NCI-H2227 (cell line): Measurements from ENCODE around the gene SCRT2.
"Not testable (repeated sequence)": the region's sequence is repeated elsewhere in the genome, so short reads cannot be mapped to it uniquely, and the experiment has no call there.

Experiments
- DNase-seq: peaks from one replicate; lab custom pipeline; 2025; ENCODE audit not compliant: unreplicated experiment; lab: John Stamatoyannopoulos, UW

Gene SCRT2

DNA sequence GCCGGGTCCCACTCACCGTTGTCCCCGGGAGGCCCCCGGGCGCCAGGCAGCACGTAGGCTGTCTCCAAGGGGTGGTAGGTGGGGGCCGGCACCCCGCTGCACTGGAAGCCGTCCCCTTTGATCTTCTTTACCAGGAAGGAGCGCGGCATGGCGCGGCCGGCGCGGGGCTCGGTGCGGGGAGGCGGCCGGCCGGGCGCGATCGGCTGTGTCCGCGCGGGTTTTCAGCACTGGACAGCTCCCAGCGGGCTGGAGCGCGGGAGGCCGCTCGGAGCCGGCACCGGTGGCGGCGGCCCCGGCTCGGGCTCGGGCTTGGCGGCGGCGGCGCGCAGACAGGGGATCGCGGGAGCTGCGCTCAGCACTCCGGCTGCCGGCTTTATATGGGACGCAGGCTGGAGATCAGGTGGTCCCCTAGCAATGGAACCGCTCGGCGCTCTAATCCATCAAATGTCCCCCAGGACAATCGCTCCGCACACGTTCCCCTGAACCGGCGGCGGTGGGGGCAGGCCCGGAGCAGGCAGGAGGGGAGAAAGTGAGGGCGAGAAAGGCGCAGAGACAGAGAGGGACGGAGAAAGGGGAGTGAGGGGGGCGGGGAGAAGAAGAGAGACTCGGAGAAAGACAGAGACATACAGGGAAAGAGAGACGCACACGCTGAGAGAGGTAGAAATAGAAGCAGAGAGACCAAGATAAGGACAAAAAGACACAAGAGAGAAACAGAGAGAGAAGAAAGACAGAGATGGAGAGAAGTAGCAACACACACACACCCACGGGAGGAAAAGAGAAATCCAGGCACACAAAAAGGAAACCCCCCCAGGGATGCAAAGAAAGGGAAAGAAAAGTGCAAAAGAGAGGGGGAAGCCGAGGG is at the start of gene SCRT2:
TSS of gene SCRT2 (minus strand) at position 350 of the 862 bp plus-strand sequence. CDS start at position 149, 201 bp downstream.
- peak; percentile 67 for DNase-seq

DNA sequence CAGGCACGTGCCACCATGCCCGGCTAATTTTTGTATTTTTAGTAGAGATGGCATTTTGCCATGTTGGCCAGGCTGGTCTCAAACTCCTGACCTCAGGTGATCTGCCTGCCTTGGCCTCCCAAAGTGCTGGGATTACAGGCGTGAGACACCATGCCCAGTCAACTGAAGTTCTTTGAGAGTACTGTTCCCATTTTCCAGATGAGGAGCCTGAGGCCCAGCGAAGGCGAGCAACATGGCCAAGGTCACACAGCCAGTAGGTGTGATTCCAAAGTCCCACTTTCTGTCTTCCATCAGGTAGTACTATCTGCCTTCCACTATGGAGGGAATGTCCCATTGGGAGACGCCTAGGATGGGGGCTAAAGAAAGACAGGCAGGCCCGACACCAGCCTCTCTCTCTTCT is 49.2 kb upstream of the SCRT2 start:
- DNase-seq = not testable (repeated sequence)

DNA sequence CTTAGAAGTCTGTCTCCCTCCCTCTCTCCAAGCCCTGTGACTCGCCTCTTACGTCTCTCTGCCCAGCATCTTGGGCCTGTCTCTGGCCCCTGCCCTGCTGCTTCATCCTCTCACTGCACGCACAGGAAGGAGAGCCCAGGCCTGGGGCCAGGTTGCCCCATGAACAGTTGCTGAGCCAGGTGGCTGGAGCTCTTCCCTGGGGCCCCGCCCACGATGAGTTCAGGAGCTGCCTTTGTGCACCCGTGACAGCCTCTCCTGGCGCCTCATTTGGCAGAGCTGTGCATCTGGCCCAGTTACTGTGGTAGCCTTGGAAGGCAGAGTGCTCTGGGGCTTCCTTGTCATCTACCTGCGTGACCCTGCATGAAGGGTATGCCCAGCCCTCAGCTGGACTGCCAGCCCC is 48.2 kb upstream of the SCRT2 start:
- DNase-seq = peak; percentile 19

DNA sequence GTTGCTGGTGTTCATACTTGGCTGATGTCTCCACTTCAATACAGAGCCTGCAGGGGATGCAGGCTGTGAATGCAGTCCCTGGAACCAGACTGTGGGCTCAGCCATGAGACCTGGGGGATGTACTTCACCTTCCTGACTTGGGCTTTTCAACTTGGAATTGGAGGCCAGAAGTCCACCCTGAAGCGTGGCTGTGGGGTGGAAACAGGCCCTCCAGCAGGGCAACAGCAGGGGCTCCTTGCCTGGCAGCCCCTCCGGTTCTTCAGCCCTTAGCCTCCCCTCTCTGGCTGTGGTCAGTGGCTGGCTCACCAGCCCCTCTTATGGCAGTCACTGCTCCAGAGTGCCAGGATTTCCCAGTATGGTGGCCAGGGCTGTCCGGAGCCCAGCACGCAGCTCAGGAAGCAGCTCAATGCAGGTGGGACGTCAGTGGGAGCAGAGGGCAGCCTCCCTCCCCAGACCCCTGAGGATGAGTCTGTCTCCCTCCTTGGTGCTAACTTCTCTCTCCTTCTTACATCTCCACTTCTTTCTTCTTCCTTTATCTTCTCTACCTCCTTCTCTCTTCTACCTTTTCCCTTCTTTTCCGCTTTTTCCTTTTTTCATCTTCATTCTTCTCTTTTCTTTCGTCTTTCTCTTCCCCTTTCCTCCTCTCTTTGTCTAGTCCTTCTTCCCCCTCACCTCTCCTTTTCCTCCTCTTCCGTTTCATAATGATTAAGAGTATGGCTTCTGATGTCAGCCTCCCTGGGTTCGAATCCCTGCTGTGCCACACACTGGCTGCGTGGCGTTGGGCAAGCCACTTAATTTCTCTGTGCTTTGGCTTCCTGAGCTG is 47.4 kb upstream of the SCRT2 start:
- DNase-seq = no peak

DNA sequence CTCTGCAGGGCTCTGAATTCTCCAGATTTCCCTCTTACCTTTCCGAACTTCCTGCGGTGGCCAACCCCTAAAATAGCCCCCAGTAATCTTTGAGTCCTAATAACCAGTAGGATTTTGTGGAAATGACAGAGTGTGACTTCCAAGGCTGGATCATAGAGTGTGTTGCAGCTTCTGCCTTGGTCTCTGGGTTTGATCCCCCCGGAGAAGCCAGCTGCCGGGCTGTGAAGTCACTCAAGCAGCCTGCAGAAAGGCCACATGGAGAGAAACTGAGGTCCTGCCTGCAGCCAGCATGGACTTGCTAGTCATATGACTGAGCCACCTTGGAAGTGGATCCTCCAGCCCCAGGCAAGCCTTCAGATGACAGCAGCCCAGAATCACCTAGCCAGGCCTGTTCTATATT is 46.3 kb upstream of the SCRT2 start:
- no peak for DNase-seq

DNA sequence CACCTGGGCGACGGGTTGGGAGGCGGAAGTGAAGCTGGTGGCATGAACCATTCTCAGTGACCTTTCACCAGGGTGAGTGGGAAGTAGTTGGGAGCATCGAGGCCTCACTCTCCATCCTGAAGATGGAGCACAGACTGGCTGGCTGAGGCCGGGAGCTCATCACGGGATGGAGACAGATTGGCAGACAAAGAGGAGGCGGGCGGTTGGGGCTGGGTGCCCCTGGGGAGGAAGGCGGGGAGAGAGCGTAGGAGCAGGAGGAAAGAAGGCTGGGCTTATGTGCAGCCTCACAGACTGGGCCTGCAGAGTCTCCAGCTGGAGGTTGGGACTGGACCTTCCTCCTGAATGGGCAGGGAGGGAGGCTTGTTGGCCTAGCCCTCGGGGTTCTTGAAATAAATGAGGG is 44.2 kb upstream of the SCRT2 start:
- peak; percentile 34 for DNase-seq

DNA sequence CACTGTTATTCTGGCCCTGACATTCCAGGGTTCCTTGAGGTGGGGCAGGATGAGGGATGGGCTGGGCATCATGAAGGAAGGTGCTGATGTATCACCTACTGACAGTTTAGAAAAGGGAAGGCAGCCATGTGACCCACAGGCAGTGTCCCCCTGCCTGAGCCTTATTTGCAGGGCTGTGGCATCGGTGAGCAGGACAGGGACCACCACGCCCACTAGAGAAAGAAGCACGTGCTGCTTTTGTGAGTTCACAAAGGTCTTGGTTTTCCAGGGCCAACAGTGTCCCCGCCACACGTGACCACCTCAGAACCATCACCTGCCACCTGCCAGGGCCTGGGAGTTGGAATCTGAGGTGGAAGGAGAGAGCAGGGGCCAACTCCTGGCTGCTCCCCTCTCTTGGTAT is 43.5 kb upstream of the SCRT2 start:
- no peak for DNase-seq

DNA sequence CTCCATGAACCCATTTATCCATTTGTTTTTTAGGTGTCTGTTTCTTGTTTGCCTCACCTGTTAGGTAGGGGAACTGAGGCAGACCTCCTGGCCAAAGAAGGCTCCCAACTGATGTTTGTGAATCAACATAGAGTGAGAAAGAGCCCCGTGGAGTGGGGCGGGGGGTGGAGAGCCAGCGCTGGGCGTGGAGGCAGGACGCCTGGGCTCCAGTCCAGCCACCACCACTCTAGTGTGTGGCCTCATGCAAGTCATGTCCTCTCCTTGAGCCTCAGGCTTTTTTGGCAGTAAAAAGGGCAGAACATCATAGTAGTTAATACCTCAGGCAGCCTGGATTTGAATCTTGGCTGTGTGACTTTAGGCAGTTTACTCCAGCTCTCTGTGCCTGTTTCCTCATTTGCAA is 42.2 kb upstream of the SCRT2 start:
- DNase-seq = no peak

DNA sequence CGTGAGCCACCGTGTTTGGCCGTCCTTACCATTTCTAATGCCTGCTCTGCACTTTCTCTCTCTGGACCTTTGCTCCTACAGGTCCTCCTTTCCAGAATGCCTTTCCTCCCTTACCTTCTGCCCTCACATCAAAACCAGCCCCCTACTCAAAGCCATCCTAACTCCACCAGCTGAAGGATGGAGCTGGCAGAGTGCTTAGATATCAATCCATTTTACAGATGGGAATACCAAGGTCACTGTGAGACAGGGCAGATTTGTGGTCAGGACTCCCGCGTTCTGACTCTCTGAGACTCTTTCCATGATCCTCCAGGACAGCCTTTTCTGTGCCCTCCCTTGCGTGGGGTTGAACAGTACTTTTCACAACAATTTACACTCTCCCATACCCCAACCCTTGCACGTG is 41.7 kb upstream of the SCRT2 start:
- no peak for DNase-seq

DNA sequence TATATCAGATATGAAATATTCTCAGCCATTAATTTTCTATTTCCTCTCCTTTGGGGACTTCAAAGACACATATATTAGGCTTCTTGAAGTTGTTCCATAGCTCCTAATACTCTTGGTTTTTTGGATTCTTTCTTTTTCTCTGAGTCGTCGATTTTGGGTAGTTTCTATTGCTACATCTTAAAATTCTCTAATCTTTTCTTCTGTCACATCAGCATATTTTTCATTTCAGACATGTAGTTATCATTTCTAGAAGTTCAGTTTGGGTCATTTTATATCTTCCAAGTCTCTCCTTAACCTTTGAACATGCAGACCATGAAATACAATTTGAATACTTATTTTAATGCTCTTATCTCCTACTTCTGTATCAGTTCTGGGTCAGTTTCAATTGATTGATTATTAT is 38.9 kb upstream of the SCRT2 start:
- no peak for DNase-seq

DNA sequence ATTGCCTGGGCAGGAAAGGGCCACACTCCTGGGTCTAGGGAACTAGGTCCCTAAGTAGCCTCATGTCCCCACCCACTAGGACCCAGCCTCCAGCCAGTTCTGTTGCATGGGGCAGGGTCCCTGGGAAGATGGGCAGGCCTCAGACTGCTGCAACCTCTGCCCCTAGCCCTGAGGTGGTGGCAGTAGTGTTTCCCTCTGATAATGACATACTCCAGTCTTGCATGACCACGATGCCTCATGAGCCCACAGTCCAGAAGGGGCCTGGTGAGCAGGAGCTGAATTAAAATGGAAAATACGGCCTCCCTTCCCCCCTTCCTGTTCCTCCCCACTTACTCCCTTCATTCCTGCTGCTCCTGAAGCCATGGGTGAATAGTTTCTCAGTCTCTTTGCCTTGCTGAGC is 36.0 kb upstream of the SCRT2 start:
- no peak for DNase-seq

DNA sequence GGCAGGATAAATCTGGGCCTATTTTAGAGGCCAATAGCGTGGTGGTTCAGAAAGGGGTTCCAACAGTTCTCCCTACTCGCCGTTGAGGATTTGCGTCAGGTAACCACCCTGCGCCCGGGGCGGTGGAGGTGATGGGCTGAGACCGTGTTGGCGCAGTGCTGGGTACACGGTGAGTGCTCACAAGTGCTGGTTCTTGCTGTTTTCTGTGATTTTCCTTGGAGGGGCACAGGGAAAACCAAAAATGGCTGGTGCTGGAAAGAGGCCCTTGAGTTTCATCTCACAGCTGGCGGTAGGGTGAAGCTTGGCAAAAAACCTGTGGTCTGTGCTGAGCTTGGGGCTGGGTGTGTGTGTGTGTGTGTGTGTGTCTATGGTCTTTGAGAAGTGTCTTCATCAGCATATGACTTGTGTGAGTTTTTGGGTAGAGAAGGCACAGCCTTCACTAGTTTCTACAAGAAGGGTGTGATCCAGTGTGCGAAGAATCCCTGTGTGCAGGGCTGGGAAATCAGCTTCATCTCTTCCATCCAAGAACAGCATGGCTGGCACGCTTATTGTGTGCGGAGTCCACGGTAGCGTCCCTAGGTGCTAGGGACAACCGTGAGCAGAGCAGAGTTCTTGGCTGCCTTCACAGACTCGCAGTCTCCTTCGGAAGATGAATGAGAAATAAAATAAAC is 35.3 kb upstream of the SCRT2 start:
- no peak for DNase-seq

DNA sequence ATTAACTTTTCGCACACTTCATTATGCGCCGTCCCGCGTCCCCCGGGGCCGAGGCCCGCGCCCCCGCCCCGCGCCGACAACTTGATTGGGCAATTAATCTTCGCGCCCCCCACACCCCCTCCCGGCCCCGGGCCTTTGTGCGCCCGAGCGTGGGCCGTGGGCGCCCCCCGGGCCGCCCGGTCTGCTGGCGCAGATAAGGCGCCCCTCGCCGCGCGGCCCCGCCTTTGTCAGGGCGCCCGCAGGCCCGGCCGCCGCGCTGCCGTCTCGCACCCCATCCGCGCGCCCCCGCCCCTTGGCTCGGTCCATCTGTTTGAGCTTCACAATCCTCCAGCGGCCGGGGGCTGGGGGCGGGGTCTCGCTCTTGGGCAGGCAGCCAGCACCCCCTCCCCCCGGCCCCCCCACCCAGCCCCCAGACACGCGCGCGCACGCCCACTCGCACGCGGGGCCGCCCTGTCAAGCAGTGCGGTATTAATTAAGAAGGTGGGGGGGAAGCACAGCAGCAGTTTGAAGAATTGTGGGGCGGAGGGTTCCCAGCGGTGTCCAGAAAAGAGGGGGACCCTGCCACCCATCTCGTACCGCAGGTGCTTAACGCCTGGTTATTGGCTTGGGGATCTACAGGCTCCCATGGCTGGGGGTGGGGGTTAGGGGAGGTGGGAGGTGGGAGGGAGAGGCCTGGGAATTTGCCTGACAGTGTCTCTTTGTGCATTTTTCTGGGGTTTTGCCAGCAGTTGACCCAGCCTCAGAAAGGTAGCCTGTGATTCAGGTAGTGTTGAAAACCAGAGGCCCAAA is 34.6 kb upstream of the SCRT2 start:
- peak; percentile 51 for DNase-seq

DNA sequence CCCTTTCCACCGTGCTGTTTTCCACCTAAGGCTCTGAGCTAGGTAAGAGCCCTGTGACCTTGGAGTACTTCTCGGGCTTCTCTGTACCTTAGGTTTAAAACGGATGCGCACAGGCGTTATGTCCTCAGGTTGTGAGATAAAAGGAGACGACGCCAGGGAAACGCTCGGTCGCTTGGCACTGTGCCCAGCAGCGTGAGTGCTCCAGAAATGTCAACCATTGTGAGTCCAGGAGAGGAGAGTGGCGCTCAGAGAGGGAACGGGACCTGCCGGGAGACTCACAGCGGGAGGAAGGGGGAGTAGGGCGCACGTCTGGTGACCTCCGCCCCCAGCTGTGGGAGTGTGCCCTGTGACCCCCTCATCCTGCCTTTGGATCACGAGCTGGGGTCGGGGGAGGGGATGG is 33.8 kb upstream of the SCRT2 start:
- peak; percentile 73 for DNase-seq

DNA sequence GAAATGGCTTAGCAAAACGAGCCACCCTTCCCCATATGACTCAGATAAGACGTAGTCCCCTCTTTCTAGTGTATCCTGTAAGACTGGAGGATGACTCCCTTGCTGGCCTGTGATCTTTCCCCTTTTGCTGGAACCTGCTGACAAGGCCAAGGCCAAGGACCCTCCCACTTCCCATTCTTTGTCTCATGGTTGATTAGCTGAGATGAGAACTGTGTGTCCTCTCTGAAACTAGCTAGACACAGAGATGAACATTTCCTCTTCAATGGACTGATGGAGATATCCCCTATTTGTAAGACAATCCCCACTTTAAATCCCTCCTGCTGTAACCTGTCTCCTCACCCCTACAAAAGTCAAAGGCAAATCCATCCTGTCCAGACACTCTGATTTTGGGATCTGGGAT is 33.4 kb upstream of the SCRT2 start:
- no peak for DNase-seq

DNA sequence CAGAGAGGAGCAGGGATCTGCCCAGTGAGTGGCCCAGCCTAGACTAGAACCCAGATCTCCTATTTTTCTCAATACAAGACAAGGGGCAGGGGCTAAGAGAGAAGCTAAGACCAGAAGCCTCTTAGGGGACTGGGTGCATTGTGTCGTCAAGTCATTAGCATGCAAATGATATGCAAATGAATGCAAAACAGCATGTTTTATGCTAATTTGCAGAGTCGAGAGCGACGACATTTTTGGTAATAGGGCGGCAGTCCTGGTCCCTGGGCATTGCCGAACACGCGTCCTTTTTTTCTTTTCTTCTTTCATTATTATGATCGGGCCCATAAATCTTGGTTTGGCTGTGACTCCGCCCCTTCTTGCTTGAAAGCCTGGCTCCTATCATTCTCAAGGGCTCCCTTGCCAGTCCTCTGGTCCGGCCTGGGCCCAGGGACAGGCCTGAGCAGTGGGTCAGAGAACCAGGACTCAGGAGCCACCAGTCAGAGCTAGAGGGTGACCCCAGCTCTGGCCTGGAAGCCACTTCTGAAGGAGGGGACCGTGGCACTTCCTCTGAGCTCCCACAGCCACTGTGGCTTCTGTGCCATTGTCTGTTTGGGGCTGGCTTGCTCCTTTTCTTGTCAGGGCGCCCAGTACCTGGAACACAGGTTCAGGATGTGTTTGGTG is 32.0 kb upstream of the SCRT2 start:
- no peak for DNase-seq

DNA sequence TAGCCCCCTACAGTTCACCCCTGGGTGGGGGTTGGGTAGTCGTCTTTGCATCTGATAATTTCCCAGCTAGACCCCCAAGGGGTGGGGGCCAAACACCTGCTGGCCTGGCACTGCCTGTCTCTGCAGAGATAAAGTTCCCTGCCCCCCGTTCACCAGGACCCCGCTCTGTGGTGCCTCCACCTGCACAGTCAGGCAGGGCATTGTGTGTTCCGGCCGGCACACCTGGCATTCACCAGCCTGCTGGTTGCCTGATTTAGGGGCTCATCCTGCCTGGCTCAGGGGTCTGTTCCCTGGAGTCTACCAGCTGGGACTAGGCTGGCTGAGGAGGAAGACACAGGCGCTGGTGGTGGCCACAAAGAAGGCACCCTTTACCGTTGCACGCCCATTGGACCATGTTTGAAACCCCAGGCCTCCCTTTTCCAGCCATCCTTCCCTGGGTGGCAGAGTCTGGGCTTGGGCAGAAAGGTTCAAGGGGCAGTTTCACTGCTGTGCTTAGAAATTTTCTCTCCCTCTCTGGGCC is 30.8 kb upstream of the SCRT2 start:
- DNase-seq = no peak

DNA sequence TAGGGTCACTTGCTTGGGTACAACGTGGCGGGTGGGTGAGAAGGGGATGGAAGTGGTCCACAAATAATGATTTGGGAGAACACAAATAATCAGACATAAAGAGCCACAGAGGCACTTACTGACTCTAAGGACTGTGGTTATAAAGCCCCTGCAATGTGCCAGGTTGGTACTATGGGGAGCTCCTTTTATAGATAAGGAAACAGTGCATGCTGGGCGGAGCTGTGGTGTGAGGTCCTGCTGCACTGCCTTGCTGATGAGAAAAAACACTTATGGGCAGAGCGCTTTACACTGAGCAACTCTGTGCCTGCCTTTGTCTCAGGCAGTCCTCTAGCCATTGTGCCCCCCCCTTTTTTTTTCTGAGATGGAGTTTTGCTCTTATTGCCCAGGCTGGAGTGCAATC is 29.1 kb upstream of the SCRT2 start:
- DNase-seq = no peak

DNA sequence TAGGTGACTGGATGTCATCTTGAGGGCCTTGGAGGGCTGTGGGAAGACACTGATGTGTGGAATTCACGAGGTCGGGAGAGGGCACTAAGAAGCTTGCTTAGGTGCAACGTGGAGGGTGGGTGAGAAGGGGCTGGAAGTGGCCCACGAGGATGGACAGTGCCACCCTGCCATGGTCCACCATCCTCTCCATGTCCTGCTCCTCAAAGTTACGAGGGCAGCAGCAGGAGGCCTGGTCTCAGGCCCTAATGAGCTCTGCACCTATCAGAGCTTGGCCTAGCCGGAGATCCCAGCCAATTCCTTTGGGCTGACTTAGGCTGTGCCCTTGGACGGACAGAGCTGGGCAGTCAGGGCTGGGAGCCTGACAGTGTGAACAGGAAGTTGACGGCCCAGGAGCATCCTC is 27.8 kb upstream of the SCRT2 start:
- DNase-seq = no peak

DNA sequence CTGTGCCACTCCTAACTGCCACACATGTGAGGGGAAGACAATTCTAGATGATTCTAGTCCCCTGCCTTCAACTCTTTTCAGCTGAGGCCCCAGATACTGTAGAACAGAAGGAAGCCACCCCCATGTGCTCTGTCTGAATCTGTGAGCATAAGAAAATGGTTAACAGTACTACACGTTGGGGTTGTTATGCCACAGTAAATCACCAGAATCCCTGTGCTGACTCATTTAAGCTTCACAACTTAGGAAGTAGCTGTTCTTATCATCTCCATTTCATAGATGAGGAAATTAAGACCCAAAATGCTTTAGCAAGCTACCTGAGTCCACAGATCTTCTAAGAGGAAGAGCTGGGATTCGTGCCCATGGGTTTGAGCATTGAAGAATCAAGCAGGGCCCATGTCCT is 27.4 kb upstream of the SCRT2 start:
- DNase-seq = no peak
